ENCODE data around the gene FBXO38. TPM values are rescaled to one million over a fixed set of nuclear protein-coding genes. Genes with fewer than 3 reads are reported as not detected.

Gene FBXO38
- total RNA-seq, 1 donor from 2014 or later = 26.1 TPM

DNA sequence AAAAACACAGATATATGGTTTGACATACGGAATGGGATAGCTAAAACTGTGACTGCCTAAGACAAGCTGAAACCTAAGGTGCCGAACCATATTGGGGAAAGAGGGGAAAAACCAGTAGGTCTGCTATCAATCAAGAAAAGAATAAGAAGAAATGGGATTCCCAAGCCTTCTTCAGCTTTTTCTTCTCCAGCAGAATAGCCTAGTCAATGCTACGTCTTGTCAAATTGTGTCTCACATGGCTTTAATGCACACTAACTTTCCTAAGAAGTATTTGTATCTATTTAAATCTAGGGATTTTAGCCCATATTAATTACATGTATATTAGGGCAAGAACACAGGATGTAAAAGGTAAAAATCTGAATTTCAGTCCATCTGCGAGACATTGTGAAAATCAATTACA is 797 bp upstream of the FBXO38 start:
- DNase-seq (ENCODE audit: low read depth) = no peak
- H3K4me3 ChIP-seq (ENCODE audit: low read depth, low read length) = peak overlapping the region; percentile 90
- TF ChIP-seq, protein P1, sequence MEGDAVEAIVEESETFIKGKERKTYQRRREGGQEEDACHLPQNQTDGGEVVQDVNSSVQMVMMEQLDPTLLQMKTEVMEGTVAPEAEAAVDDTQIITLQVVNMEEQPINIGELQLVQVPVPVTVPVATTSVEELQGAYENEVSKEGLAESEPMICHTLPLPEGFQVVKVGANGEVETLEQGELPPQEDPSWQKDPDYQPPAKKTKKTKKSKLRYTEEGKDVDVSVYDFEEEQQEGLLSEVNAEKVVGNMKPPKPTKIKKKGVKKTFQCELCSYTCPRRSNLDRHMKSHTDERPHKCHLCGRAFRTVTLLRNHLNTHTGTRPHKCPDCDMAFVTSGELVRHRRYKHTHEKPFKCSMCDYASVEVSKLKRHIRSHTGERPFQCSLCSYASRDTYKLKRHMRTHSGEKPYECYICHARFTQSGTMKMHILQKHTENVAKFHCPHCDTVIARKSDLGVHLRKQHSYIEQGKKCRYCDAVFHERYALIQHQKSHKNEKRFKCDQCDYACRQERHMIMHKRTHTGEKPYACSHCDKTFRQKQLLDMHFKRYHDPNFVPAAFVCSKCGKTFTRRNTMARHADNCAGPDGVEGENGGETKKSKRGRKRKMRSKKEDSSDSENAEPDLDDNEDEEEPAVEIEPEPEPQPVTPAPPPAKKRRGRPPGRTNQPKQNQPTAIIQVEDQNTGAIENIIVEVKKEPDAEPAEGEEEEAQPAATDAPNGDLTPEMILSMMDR (conservative IDR thresholded peaks at IDR 0.05; ENCODE audit: low read depth, low read length) = no peak

DNA sequence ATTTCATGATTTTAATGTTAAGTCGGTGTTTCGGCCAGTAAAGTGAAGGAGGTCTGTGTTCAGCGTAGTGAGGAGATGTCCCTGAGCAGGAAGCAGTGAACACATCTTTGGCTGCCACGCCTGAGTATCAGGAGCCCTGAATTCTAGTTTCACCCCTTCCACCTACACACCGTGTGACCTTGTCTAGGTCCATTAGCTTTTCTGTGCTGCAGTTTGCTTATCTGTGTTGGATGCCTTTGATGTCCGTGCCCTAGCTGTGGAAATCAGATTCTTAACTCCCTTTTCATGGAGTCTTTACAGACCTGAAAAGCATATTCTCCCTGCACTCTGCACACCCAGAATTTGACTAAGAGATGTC is 601 bp downstream of the FBXO38 start:
- no peak for DNase-seq (ENCODE audit: low read depth)
- TF ChIP-seq, protein P1 (conservative IDR thresholded peaks at IDR 0.05; ENCODE audit: low read depth, low read length) = no peak
- H3K4me3 ChIP-seq (ENCODE audit: low read depth, low read length) = peak overlapping the region; percentile 90

DNA sequence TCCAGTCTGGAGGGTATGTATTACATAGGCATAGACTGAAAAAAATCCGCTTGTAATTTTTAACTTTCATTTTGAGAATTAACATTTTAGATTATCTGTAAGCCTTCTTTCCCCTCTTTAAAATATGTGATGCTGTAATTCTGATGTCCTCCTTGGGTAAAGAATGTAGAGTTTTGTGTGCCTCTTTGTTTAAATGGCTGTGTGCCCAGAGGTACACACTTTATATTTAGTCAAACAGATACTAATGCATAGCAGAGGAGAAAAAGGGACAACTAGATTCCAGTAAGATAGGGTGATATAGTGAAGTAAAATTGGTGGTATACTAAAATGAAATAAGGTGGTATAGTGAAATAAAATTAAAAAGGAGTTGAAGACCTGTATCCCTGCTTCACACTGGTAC is 1.3 kb downstream of the FBXO38 start:
- H3K4me3 ChIP-seq (ENCODE audit: low read depth, low read length) = peak overlapping the region; percentile 90
- DNase-seq (ENCODE audit: low read depth) = no peak
- TF ChIP-seq, protein P1 (conservative IDR thresholded peaks at IDR 0.05; ENCODE audit: low read depth, low read length) = no peak

DNA sequence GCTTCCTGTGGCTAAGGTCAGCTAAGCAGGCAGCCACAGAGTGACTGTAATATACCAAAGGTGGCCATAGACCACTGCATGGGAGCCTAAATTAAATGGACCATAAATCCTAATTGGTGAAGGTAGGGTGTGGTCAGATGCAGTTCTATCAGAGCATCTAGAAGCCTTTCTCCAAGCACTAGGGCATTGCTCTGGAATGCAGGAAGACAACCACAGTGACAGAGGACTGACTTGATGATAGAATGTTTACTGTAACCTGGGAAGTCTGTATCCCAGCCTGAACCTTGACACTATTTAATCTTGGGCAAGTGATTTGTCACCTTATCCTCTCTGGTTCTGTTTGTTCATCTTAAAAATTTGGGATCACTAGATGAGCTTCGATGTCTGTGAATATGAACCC is 2.3 kb downstream of the FBXO38 start:
- no peak for DNase-seq (ENCODE audit: low read depth)
- H3K4me3 ChIP-seq (ENCODE audit: low read depth, low read length) = no peak overlapping the region
- TF ChIP-seq, protein P1 (conservative IDR thresholded peaks at IDR 0.05; ENCODE audit: low read depth, low read length) = no peak

DNA sequence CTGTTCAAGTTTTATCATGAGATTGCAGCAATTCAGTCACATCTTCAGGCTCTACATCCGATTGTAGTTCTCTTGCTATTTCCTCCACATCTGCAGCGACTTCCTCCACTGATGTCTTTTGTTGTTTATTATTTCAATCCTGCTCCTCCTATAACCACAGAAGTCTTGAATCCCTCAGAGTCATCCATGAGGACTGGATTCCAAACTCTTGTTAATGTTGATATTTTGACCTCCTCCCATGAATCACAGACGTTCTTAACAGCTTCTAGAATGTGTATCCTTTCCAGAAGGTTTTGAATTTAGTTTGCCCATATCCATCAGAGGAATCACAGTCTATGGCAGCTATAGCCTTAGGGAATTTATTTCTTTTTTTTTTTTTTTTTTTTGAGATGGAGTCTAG is 3.6 kb downstream of the FBXO38 start:
- no peak for DNase-seq (ENCODE audit: low read depth)
- TF ChIP-seq, protein P1 (conservative IDR thresholded peaks at IDR 0.05; ENCODE audit: low read depth, low read length) = no peak

DNA sequence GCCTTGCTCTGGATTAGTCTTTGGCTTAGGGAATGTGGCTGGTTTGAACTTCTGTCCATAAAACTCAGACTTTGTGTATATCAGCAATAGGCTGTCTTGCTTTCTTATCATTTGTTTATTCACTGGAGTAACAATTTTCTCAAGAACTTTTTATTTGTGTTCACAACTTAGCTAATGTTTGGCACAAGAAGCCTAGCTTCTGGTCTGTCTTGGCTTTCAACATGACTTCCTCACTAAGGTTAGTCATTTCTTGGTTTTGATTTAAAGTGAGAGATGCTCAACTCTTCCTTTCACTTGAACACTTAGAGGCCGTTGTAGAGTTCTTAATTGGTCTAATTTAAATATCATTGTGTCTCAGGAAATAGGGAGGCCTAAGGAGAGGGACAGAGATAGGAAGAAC is 4.9 kb downstream of the FBXO38 start:
- DNase-seq (ENCODE audit: low read depth) = no peak
- TF ChIP-seq, protein P1 (conservative IDR thresholded peaks at IDR 0.05; ENCODE audit: low read depth, low read length) = no peak
- H3K4me3 ChIP-seq (ENCODE audit: low read depth, low read length) = no peak overlapping the region

More for the DNA sequence above, 3.6 kb downstream of the FBXO38 start:
- H3K4me3 ChIP-seq (ENCODE audit: low read depth, low read length) = no peak overlapping the region

DNA sequence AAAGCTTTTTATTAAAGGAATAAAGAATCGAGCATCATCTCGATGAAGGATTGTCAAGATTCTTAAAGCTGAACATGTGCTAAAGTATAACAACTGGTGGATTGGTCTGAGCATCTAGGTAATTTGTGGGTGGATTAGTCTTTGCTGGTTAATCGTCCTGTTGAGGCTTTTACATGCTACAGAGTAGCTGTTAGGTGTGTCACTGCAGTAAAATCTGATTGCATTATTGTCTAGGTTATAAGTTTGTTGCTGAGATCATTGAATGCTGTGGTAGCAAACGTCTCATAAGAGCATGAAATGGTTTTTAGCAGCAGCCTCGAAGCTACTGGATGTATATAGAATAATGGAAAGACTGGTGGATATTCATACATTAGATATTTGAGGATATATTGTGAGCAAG is 7.2 kb downstream of the FBXO38 start:
- TF ChIP-seq, protein P1 (conservative IDR thresholded peaks at IDR 0.05; ENCODE audit: low read depth, low read length) = no peak
- H3K4me3 ChIP-seq (ENCODE audit: low read depth, low read length) = no peak overlapping the region
- no peak for DNase-seq (ENCODE audit: low read depth)
